ENCODE data around the gene ADGRV1. TPM values are rescaled to one million over a fixed set of nuclear protein-coding genes. Genes with fewer than 3 reads are reported as not detected.
"Not testable (repeated sequence)": the region's sequence is repeated elsewhere in the genome, so short reads cannot be mapped to it uniquely, and the experiment has no call there.

ADGRV1 gene
- total RNA-seq, 1 donor from 2014 or later: under 0.01 TPM

DNA sequence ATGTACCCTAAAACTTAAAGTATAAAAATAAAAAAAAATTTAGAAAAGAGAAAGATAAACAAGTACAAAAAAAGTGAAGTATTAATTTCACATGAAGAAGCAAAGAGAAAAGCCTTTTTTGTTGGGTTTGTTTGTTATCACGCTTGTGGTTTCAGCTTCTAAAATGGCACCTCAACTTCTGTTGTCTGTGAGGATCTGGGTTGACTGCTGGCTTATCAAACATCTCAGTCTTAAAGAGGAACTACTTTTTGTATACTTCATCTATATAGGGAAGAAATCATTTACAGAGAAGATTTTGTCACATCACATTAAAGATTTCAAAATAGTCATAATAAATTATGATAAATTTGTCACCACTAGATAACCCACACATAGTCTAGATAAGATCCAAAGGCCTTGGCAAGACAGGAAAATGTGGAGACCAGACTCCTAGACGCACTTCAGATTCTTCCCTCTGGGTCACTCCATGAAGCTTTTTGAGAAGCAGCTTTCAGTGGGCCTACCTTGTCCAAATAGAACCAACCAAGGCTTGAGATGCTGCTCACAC is 8.8 kb upstream of the ADGRV1 start:
- DNase-seq (ENCODE audit: low read depth in 2 of 2): no peak

DNA sequence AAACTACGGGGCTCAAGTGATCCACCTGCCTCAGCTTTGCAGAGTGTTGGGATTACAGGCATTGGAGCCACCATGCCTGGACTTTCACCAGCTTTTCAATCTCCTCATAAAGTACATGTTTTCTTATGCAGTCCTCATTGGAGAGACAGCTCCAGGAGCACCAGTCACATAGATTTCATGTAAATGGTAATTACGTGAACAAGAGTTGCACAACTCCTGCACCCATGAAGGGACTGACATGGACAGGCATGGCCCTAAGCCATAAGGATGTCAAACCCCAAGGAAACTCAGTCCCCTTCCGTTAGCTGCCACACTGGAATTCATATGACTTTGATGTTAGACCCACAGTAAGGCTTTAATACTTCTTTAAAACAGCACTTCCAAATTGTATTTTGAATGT is 7.6 kb upstream of the ADGRV1 start:
- no peak for DNase-seq (ENCODE audit: low read depth in 2 of 2)

DNA sequence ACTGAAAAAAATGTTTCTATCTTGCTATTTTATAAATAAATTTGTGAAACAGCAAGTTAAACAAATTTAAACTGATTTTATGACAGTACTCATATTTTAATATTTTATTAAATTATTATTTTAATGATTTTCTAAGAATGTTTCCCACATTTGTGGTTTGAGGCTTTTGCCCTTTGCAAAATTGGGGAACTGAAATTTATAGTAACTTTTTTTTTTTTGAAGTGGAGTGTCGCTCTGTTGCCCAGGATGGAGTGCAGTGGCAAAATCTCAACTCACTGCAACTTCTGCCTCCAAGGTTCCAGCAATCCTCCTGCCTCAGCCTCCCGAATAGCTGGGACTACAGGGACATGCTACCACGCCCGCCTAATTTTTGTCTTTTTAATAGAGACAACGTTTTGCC is 7.2 kb upstream of the ADGRV1 start:
- no peak for DNase-seq (ENCODE audit: low read depth in 2 of 2)

DNA sequence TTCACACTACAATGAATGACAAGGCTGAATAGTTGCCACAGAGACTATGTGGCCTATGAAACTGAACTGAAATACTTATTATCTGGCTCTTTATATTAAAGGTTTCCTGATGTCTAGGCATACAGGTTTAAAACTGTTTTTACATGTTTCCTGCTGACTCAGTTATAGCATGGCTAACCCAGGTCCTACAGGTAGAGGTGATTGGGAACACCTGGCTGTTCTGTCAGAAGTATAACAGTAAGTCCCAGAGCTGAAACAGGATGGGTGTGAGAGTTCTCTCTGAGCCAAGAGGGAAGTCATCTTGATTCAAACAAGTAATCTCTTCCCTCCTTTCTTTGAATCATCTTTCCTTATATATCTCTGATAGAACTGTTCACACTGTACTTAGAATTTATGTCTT is 4.9 kb upstream of the ADGRV1 start:
- no peak for DNase-seq (ENCODE audit: low read depth in 2 of 2)

DNA sequence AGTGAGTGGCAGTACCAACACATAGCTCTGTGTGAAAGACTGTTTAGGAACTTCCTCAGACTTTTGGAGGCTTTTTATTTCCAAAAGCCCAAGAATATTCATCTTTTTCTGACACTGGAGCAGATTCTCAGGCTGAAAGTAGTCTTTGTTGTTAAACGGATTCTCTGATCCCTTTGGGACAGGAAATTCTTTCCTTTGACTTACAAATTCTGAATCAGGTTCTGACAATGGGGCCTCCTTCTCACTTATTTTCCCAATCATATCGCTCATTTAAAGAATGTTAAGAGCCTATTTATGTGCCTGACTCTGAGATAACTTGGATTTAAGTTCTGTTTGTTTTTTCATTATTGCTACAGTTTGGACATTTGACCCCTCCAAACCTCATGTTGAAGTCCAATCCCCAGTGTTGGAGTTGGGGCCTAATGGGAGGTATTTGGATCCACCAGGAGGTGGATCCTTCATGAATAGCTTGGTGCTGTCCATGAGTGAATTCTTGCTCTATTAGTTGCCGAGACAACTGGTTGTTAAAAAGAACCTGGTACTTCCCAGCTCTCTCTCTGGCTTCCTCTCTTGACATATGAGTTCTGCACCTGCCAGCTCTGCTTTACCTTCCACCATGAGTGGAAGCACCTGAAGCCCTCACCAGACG is 4.1 kb upstream of the ADGRV1 start:
- DNase-seq (ENCODE audit: low read depth in 2 of 2): no peak

DNA sequence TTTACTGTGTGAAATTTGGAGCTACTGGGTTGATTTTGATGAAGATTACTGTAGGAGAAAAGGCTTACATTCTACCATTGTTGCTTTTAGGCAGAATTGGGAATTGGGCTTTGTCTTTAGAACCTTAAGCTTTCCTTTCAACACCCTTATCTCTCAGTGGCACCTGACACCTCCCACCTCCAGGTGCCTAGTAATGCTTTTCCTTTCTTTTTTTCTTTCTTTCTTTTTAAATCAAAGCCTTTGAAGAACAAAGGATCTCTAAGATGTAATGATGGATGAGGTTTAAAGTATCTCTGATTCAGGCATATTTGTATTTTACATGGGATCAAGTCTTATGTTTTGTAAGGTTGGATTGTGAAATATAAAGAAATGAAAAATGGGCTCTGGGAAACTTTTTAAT is 2.9 kb upstream of the ADGRV1 start:
- no peak for DNase-seq (ENCODE audit: low read depth in 2 of 2)

DNA sequence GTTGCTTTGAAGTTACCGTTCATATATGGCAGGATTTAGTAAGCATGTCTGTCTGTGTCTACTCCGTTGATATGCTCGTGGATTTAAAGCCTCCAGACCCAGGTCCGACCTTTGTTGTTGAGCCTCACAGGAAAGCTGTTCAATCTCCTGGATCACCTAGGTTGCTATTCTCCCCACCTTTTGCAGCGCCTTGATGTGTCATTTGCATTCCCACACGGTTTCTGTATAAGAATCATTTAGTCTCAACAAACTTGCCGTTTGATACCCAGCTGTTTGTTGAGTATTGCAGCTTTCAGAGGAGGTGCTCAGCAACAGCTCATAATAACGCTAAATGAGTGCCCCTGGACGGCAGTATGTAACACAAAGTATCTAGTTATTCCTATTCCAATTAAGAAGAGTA is 1.2 kb upstream of the ADGRV1 start:
- DNase-seq (ENCODE audit: low read depth in 2 of 2): no peak

DNA sequence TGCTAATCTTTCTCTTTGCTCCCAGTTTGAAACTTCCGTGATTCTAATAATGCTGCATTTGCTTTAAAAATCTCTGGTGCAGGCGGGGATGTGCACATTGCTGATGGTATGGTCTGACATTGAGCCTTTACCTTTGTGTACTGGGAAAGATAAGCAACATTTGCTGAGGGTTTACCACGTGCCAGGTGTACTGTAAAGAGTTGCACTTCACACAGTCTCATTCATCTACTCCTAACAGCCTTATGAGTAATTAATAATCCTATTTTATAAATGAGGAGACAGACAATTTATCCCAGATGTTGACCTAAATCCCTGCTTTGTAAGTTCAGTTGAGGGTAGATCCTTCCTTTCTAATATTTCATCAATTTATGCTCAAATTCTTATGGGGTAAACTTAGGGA is 726 bp upstream of the ADGRV1 start:
- DNase-seq (ENCODE audit: low read depth in 2 of 2): no peak

DNA sequence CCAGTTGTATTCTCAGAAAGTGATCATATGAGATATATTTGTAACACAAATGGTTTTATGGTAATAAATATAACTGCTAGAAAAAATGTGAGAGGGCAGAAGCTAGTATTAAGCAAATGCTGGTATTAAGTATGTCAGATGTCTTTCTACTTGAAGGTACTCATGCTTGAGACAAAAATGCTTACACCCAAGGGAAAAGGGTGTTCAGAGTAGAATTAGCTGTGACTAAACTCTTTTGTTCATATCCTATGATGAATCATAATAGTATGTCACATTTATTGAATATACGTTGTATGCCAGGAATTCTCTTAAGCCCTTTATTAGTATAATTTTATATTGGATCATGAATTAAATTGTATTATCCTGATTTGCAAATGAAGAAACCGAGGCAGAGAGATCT is 2.2 kb downstream of the ADGRV1 start:
- no peak for DNase-seq (ENCODE audit: low read depth in 2 of 2)

DNA sequence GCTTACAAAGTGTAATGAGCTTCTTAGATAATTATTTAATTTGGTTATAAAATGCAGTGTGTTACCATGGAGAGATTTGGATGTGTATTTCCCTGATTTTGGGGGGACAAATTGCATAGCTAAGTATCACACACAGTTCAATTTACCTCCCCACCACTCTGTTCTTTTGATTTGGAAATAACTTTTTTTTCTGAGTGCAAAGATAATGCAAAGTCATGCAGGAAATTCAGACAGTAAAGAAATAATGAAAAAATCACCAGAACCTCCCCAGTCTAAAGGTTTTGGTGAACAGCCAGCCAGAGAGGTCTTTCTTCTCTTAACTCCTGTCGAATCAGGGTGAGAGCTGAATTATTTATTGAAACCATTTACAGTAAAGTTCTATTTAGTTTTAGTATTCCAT is 3.2 kb downstream of the ADGRV1 start:
- no peak for DNase-seq (ENCODE audit: low read depth in 2 of 2)

DNA sequence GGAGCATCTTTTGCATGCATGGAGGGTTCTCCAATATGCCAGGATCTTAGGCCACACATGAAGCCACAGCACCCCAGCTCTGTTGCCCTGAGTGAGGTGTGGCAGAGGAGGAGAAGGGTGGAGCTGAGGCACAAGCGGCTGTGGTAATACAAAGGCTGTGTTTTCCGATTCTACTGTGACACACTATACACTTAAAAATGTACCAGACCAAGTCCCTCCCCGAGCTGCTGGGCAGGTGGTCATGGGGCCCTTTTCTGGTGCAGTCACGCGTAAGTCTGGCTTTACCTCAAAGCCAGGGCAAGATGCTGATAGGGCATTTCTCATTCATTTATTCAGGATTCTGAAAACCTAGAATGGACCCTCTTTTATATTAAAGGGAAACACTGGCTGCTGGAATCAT is 3.7 kb downstream of the ADGRV1 start:
- no peak for DNase-seq (ENCODE audit: low read depth in 2 of 2)

DNA sequence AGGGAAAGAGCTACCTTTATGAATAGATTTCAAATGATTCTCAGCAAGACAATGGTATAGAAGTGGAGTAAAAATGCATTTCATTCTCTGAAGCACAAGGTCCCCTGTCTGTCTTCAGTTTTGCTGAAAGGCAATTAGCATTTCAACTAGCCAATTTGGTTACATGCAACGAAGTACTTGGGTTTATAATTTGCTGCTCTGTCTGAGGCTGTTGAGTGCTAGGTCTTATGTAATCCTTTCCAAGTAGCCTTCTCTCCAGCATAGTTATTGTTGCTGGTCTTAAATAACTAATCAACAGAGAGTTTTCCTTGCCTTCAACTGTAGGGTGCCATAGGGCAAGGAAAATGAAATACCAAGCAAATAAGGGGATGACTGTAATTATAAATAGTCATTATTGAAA is 4.5 kb downstream of the ADGRV1 start:
- no peak for DNase-seq (ENCODE audit: low read depth in 2 of 2)

DNA sequence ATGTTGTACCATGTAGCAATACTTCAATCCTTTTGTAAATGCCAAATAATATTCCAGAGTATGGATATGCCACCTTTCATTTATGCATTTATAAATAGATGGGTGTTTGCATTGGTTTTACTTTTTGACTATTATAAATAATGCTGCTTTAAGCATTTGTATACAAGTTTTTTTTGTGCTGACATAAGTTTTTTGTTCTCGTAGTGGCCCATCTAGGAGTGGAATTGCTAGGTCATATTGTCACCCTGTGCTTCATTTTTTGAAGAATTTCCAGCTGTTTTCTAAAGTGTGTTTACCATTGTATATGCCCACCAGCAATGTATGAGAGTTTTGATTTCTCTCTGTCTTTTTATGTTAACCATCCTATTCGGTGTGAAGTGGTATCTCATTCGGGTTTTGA is 6.9 kb downstream of the ADGRV1 start:
- no peak for DNase-seq (ENCODE audit: low read depth in 2 of 2)

DNA sequence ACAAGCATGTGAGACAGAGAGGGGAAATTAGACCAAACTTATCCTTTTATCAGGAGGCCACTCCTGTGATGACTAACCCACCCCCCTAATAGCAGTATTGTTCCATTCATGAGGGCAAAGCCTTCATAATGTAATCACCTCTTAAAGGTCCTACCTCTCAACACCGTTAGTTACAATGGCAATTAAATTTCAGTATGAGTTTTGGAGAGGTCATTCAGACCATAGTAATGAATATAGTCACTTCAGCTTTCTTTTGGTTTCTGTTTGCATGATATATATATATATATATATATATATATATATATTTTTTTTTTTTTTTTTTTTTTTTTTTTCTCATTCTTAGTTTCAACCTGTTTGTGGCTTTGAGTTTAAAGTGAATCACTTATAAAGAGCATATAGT is 10.5 kb downstream of the ADGRV1 start:
- peak in 1 of 2 donors; percentile 38 for DNase-seq (ENCODE audit: low read depth in 2 of 2)

DNA sequence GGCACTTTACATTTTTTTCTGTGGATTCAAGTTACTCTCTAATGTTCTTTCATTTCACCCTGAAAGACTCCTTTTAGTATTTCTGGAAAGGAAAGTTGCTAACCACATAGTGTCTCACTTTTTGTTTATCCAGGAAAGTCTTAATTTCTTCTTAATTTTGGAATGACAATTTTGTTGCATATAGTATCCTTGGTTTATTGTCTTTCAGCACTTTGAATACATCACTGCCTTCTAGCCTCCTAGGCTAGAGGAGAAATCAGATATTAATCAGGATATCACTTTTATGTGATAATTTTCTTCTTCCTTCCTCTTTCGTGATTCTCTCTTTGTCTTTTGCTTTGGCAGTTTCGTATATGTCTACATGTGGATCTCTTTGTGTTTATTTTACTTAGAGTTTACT is 11.4 kb downstream of the ADGRV1 start:
- no peak for DNase-seq (ENCODE audit: low read depth in 2 of 2)

DNA sequence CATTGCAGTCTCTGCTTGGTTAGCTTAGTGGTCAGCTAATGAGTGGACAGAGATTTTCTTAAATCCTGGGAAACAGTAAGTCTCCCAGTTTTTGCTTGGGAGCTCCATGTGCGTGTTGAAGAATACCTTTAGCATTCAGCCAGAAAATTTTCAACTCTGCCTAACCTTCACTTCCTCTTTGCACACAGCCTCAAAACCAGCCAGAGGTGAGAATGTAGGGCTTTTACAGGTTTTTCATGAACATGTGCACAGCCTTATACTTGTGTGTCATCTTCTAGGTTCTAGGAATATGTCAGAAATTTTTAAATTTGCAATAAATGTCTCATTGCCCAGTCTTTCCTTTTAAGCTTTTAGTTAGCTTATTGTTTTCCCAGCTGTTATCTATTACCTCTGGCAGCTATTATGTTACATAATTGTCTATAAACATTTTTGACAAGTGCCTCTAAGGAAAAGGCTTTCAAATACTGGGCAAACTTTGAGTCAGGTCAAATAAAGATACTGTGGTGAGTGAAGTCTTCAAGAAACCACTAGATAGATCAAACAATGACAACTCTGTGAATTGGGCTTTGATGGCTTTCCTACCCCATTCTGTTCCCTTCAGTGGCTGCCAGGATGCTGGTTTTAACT is 12.7 kb downstream of the ADGRV1 start:
- no peak for DNase-seq (ENCODE audit: low read depth in 2 of 2)

DNA sequence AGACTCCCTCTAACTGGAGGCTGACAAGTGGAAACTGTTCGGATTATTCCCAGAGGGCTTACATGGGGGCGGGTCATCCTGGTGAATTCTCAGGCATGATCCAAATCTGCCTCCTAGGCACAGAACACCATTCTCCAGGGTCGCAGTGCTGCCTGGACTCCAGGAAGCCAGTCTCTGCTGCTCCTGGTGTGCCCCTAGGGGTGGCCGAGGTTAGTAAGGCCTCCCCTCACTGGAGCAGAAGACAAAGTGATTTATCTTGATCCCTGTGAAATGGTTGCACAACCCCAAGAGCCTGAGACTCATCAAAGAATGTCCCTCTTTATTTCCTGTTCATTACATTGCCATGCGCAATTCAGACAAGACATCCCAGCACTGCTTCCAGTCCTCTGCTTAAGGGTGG is 17.1 kb downstream of the ADGRV1 start:
- no peak for DNase-seq (ENCODE audit: low read depth in 2 of 2)

DNA sequence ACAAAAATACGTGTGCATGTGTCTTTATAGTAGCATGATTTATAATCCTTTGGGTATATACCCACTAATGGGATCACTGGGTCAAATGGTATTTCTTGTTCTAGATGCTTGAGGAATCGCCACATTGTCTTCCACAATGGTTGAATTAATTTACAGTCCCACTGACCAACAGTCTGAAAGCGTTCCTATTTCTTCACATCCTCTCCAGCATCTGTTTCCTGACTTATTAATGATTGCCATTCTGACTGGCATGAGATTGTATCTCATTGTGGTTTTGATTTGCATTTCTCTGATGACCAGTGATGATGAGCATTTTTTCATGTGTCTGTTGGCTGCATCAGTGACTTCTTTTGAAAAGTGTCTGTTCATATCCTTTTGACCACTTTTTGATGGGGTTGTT is 18.0 kb downstream of the ADGRV1 start:
- not testable (repeated sequence) for DNase-seq (ENCODE audit: low read depth in 2 of 2)

DNA sequence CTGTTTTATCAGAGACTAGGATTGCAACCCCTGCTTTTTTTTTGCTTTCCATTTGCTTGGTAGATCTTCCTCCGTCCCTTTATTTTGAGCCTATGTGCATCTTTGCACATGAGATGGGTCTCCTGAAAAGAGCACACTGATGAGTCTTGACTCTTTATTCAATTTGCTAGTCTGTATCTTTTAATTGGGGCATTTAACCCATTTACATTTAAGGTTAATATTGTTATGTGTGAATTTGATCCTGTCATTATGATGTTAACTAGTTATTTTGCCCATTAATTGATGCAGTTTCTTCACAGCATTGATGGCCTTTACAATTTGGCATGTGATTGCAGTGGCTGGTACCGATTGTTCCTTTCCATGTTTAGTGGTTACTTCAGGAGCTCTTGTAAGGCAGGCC is 21.3 kb downstream of the ADGRV1 start:
- not testable (repeated sequence) for DNase-seq (ENCODE audit: low read depth in 2 of 2)

DNA sequence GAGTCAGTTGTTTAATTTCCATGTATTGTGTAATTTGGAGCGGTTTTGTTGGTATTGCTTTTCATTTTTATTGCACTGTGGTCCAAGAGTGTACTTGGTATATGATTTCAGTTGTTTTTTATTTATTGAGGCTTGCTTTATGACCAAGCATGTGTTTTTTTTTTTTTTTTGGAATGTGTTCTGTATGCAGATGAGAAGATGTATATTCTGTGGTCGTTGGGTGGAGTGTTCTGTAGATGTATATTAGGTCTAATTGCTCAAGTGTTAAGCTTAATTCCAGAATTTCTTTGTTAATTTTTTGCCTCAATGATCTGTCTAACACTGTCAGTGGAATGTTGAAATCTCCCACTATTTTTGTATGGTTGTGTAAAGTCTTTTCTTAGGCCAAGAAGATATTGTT is 23.4 kb downstream of the ADGRV1 start:
- DNase-seq (ENCODE audit: low read depth in 2 of 2): no peak

DNA sequence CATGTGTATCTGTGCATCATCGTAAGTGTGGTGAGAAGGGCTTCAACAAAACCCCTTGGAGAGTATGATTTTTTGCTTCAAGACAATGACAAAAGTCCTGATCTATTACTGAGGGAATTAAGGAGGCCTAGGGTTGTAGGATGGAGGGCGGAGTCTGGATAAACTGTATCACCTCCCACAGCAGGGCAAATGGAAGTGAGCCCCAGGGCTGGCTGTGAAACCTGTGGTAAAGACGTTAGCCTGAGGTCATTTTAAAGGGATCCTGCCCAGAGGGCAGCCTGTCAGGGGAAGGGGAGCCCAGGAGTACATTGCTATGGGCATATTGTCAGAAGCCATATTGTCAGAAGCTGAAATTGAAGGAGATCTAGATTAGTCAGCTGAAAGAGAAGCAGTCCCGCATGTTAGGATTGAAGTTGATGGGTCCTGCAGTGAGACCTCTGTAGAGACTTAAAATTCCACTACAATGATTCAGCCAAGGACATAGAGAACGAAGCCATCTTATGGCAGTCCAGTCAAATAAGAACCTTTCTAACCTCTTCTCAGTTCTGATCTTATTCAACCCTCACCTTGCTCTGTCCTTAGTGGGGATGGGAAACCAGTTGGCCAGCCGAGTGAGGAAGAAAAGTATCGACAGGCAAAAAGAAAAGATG is 26.9 kb downstream of the ADGRV1 start:
- DNase-seq (ENCODE audit: low read depth in 2 of 2): no peak

DNA sequence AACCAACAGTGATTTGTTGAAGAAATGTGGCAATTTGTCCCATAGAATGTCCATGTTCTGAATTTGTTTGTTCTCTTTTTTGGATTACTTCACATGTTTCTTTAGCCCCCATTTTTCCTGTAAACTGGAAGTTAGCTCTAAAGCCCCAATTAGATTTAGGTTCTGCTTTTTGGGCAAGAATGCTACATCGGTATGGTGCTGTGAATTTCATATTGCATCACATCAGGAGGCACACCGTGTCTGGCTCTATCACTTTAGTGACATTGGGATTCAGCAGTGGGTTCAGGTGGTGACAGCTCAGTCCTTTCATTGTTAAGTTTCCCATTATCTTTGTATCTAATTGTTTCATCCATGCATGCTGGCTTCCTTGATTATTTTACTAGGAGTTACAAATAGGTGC is 27.9 kb downstream of the ADGRV1 start:
- no peak for DNase-seq (ENCODE audit: low read depth in 2 of 2)

DNA sequence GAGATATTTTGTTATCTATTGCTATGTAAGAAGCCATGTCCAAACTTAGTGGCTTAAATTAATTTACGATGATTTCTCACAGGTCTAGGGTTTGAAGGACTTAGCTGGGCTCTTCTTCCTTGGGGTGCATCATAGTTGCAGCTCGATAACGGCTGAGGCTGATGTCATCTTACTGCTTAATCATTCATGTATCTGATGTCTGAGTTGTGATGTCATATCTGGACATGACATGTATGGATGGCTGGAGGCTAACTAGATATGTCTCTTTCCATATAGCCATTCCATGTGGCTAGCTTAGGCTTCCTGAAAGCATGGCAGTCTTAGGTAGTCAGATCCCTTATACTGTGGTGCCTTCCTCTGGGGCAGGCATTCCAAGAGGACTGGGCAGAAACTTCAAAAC is 31.6 kb downstream of the ADGRV1 start:
- DNase-seq (ENCODE audit: low read depth in 2 of 2): no peak
